Adrenal gland (tissue), 5 donors: ENCODE results near the gene RBM17.

ENCODE experiments used
- CTCF ChIP-seq, 6 experiments: fragments of 450-650 bp in 4 of 6; fragments of 200-600 bp in 2 of 6; sonication (generic) in 1 of 6; IDR thresholded peaks; 1 replicate in 5 of 6; 2 replicates in 1 of 6; pipeline versions ENCODE4 v1.5.1 to v1.8.0; 2016 to 2021; ENCODE audit warnings: antibody characterized with exemption in 6 of 6, mild to moderate bottlenecking in 2 of 6, moderate library complexity in 1 of 6
- POLR2A ChIP-seq, 2 donors: fragments of 450-650 bp; IDR thresholded peaks; one replicate each; pipeline ENCODE4 v1.6.1; 2017; ENCODE audit warnings: antibody characterized with exemption in 2 of 2, mild to moderate bottlenecking in 2 of 2, moderate library complexity in 1 of 2
- donor health status: DM: no; HTN: no; CAD: no.

GRCh38 chr10:6114299-6114698, 25.5 kb downstream of the RBM17 start:
- TF ChIP-seq CTCF (IDR thresholded peaks at IDR 0.05) = no peak
- no peak for TF ChIP-seq POLR2A (IDR thresholded peaks at IDR 0.05)
